CD4-positive, alpha-beta T cell treated with Interleukin-2 at 100 ng/mL for 4 hours (primary cell): Measurements from ENCODE around the gene MCM8.

ENCODE experiments used
- DNase-seq: peaks from one replicate; pipeline ENCODE4 v3.0.0-alpha.2; 2020; ENCODE audit warnings: low spot score

MCM8 gene

GRCh38 chr20:6044115-6044514, 93.7 kb downstream of the MCM8 start:
- DNase-seq, result no peak

GRCh38 chr20:6045566-6045965, 95.1 kb downstream of the MCM8 start:
- no peak for DNase-seq

- no peak for DNase-seq
Measured at GRCh38 chr20:6046432-6046831, 96.0 kb downstream of the MCM8 start.

GRCh38 chr20:6048391-6048790, 97.9 kb downstream of the MCM8 start:
- no peak for DNase-seq
